NT2/D1 (cell line): ENCODE data around the gene GPRIN1.

Experiments used
- SUZ12 ChIP-seq: IDR thresholded peaks from 2 replicates; pipeline ENCODE4 v1.6.1; 2011; ENCODE audit not compliant: insufficient read length, insufficient read depth; ENCODE audit errors: extremely low read depth
- YY1 ChIP-seq: IDR thresholded peaks from 2 replicates; pipeline ENCODE4 v1.6.1; 2011; ENCODE audit not compliant: insufficient read length, insufficient read depth
- ZNF274 ChIP-seq: IDR thresholded peaks from 2 replicates; pipeline ENCODE4 v1.6.1; 2011; ENCODE audit warnings: mild to moderate bottlenecking, low read depth, low read length

GRCh38 chr5:176560364-176560763, 49.6 kb downstream of the GPRIN1 start:
- TF ChIP-seq YY1, result no peak
- TF ChIP-seq ZNF274, result no peak
- no peak for TF ChIP-seq SUZ12
